K562 (cell line): ENCODE results near the gene N4BP3. TPM values are rescaled to one million over a fixed set of nuclear protein-coding genes. Genes with fewer than 3 reads are reported as not detected.
A peak's percentile ranks its signal among the peaks of the same experiment; 100 is the strongest.

Experiments used
- SUPT5H ChIP-seq: fragments of 450-650 bp; IDR thresholded peaks from 2 replicates; pipeline ENCODE4 v1.6.1; 2016
- ZNF318 ChIP-seq, 2 experiments: fragments of 450-650 bp; IDR thresholded peaks; 2 replicates each; pipeline ENCODE4 v1.6.1; 2016; ENCODE audit warnings: mild to moderate bottlenecking in 2 of 2, borderline replicate concordance in 1 of 2, low read depth in 1 of 2, moderate library complexity in 1 of 2
- polyA plus RNA-seq, 8 experiments: library from polyadenylated mRNA; depleted of rRNA in 4 of 8; stranded (reverse) in 5 of 8; unstranded in 3 of 8; fragments of >200 nt; fragmentation: Nextera tagmentation in 2 of 8; fragmentation: Illumina TruSeq in 1 of 8; extraction: Ambion mirVana in 2 of 8; extraction: Trizol in 1 of 8; gene quantifications; 2 replicates each; pipeline versions ENCODE4 v1.2.1 to v1.2.3, GENCODE V29; 2011 to 2014; ENCODE audit warnings: inconsistent platforms in 1 of 8, missing spikeins in 1 of 8
- total RNA-seq, 7 experiments: library from RNA; depleted of rRNA in 6 of 7; stranded (reverse); fragments of >200 nt in 6 of 7; fragmentation: Illumina TruSeq in 2 of 7; extraction: Trizol in 2 of 7; gene quantifications; 2 replicates each; pipeline versions ENCODE4 v1.2.1 to v1.2.3, GENCODE V29; 2011 to 2021; ENCODE audit warnings: low replicate concordance in 1 of 7

Gene N4BP3
- total and polyA plus RNA-seq, 9 of the 15 experiments (the other 6 are each of a cell fraction or from before 2014, with no cell fraction given) = 0.06 to 7.0 (median 2.4) TPM

- TF ChIP-seq ZNF318 (IDR thresholded peaks at IDR 0.05; ENCODE audit: borderline replicate concordance in 1 of 2, low read depth in 1 of 2) = no peak
- 0 out of 2 replicates have a peak, but pooled peaks have one; percentile 13 for TF ChIP-seq SUPT5H
These were observed 23.7 kb downstream of the N4BP3 start (continued) for GRCh38 chr5:178136990-178137389.
